ENCODE data around the gene VWCE.

The VWCE gene

DNA sequence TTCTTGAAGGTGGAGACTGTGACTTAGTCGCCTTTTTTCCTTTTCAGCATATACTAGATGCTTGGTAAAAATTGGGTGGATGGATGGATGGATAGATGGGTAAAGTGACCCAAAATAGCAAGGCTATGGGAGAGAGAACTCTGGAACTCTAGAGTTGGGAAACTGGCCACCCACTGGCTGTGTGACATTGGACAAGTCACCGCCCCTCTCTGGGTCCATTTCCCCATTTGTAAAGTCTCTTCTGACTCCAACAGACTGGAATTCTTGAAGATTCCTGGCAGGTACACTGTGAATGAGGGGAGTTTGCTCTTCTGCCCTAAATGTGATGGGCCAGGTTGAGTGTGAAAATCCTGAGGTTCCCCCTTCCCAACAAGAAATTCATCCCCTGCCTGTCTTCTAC, 45.9 kb upstream of the VWCE start:
- TF ChIP-seq ESRRG (CRISPR knock-in tag; IDR thresholded peaks at IDR 0.05) (no peak), SNAI2 (CRISPR knock-in tag; IDR thresholded peaks at IDR 0.05) (no peak), TOX (CRISPR knock-in tag; IDR thresholded peaks at IDR 0.05; ENCODE audit: borderline replicate concordance) (no peak), TCF4 (CRISPR knock-in tag; IDR thresholded peaks at IDR 0.05; ENCODE audit: borderline replicate concordance) (no peak), CSDC2 (CRISPR knock-in tag; IDR thresholded peaks at IDR 0.05) (no peak), ZNF565 (CRISPR knock-in tag; conservative IDR thresholded peaks at IDR 0.05; ENCODE audit: low read depth) (no peak), GLIS3 (CRISPR knock-in tag; IDR thresholded peaks at IDR 0.05) (no peak), PPARA (CRISPR knock-in tag; IDR thresholded peaks at IDR 0.05; ENCODE audit: borderline replicate concordance) (no peak), ZNF70 (CRISPR knock-in tag; IDR thresholded peaks at IDR 0.05) (no peak), ZC3H10 (CRISPR knock-in tag; IDR thresholded peaks at IDR 0.05) (no peak)
- TF ChIP-seq, protein P1, sequence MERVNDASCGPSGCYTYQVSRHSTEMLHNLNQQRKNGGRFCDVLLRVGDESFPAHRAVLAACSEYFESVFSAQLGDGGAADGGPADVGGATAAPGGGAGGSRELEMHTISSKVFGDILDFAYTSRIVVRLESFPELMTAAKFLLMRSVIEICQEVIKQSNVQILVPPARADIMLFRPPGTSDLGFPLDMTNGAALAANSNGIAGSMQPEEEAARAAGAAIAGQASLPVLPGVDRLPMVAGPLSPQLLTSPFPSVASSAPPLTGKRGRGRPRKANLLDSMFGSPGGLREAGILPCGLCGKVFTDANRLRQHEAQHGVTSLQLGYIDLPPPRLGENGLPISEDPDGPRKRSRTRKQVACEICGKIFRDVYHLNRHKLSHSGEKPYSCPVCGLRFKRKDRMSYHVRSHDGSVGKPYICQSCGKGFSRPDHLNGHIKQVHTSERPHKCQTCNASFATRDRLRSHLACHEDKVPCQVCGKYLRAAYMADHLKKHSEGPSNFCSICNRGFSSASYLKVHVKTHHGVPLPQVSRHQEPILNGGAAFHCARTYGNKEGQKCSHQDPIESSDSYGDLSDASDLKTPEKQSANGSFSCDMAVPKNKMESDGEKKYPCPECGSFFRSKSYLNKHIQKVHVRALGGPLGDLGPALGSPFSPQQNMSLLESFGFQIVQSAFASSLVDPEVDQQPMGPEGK (CRISPR knock-in tag; IDR thresholded peaks at IDR 0.05; ENCODE audit: borderline replicate concordance), result no peak
- TF ChIP-seq, protein P2, sequence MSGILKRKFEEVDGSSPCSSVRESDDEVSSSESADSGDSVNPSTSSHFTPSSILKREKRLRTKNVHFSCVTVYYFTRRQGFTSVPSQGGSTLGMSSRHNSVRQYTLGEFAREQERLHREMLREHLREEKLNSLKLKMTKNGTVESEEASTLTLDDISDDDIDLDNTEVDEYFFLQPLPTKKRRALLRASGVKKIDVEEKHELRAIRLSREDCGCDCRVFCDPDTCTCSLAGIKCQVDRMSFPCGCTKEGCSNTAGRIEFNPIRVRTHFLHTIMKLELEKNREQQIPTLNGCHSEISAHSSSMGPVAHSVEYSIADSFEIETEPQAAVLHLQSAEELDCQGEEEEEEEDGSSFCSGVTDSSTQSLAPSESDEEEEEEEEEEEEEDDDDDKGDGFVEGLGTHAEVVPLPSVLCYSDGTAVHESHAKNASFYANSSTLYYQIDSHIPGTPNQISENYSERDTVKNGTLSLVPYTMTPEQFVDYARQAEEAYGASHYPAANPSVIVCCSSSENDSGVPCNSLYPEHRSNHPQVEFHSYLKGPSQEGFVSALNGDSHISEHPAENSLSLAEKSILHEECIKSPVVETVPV (CRISPR knock-in tag; IDR thresholded peaks at IDR 0.05), result no peak
- TF ChIP-seq, protein P3, sequence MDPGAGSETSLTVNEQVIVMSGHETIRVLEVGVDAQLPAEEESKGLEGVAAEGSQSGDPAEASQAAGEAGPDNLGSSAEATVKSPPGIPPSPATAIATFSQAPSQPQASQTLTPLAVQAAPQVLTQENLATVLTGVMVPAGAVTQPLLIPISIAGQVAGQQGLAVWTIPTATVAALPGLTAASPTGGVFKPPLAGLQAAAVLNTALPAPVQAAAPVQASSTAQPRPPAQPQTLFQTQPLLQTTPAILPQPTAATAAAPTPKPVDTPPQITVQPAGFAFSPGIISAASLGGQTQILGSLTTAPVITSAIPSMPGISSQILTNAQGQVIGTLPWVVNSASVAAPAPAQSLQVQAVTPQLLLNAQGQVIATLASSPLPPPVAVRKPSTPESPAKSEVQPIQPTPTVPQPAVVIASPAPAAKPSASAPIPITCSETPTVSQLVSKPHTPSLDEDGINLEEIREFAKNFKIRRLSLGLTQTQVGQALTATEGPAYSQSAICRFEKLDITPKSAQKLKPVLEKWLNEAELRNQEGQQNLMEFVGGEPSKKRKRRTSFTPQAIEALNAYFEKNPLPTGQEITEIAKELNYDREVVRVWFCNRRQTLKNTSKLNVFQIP (CRISPR knock-in tag; IDR thresholded peaks at IDR 0.05; ENCODE audit: borderline replicate concordance, low read depth), result no peak
- TF ChIP-seq, protein P4, sequence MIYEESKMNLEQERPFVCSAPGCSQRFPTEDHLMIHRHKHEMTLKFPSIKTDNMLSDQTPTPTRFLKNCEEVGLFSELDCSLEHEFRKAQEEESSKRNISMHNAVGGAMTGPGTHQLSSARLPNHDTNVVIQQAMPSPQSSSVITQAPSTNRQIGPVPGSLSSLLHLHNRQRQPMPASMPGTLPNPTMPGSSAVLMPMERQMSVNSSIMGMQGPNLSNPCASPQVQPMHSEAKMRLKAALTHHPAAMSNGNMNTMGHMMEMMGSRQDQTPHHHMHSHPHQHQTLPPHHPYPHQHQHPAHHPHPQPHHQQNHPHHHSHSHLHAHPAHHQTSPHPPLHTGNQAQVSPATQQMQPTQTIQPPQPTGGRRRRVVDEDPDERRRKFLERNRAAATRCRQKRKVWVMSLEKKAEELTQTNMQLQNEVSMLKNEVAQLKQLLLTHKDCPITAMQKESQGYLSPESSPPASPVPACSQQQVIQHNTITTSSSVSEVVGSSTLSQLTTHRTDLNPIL (CRISPR knock-in tag; IDR thresholded peaks at IDR 0.05; ENCODE audit: low read depth), result no peak
- no peak for ATAC-seq

DNA sequence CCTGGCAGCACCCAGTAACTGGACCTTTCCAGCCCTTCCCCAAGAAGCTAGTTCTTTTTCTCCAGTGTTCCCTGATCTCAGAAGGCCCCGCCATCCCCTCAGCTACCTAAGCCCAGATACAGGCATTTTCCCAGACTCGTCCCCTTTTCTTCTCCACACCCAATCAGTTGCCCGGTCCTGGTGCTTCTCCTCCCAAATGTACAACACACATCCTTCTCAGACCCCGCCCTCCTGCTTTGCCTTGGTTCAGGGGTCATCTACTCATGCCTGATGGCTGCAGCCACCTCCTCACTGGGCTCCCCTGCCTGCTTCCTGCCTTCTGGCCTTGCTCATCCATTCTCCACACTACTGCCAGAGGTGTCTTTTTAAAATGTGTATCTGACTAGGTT, 44.4 kb upstream of the VWCE start:
- TF ChIP-seq TOX (CRISPR knock-in tag; IDR thresholded peaks at IDR 0.05; ENCODE audit: borderline replicate concordance), result no peak
- TF ChIP-seq, protein P5, sequence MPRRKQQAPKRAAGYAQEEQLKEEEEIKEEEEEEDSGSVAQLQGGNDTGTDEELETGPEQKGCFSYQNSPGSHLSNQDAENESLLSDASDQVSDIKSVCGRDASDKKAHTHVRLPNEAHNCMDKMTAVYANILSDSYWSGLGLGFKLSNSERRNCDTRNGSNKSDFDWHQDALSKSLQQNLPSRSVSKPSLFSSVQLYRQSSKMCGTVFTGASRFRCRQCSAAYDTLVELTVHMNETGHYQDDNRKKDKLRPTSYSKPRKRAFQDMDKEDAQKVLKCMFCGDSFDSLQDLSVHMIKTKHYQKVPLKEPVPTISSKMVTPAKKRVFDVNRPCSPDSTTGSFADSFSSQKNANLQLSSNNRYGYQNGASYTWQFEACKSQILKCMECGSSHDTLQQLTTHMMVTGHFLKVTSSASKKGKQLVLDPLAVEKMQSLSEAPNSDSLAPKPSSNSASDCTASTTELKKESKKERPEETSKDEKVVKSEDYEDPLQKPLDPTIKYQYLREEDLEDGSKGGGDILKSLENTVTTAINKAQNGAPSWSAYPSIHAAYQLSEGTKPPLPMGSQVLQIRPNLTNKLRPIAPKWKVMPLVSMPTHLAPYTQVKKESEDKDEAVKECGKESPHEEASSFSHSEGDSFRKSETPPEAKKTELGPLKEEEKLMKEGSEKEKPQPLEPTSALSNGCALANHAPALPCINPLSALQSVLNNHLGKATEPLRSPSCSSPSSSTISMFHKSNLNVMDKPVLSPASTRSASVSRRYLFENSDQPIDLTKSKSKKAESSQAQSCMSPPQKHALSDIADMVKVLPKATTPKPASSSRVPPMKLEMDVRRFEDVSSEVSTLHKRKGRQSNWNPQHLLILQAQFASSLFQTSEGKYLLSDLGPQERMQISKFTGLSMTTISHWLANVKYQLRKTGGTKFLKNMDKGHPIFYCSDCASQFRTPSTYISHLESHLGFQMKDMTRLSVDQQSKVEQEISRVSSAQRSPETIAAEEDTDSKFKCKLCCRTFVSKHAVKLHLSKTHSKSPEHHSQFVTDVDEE (CRISPR knock-in tag; IDR thresholded peaks at IDR 0.05), result no peak
- no peak for TF ChIP-seq ZC3H10 (CRISPR knock-in tag; IDR thresholded peaks at IDR 0.05)
- no peak for TF ChIP-seq ISL1 (CRISPR knock-in tag; IDR thresholded peaks at IDR 0.05)
- TF ChIP-seq PPARA (CRISPR knock-in tag; IDR thresholded peaks at IDR 0.05; ENCODE audit: borderline replicate concordance), result no peak
- no peak for TF ChIP-seq ZFP3 (CRISPR knock-in tag; IDR thresholded peaks at IDR 0.05)
- TF ChIP-seq, protein P4 (CRISPR knock-in tag; IDR thresholded peaks at IDR 0.05; ENCODE audit: low read depth), result no peak
- TF ChIP-seq TCF4 (CRISPR knock-in tag; IDR thresholded peaks at IDR 0.05; ENCODE audit: borderline replicate concordance), result no peak
- no peak for TF ChIP-seq GLIS3 (CRISPR knock-in tag; IDR thresholded peaks at IDR 0.05)
- no peak for TF ChIP-seq ZFP30 (CRISPR knock-in tag; IDR thresholded peaks at IDR 0.05)
- no peak for ATAC-seq

DNA sequence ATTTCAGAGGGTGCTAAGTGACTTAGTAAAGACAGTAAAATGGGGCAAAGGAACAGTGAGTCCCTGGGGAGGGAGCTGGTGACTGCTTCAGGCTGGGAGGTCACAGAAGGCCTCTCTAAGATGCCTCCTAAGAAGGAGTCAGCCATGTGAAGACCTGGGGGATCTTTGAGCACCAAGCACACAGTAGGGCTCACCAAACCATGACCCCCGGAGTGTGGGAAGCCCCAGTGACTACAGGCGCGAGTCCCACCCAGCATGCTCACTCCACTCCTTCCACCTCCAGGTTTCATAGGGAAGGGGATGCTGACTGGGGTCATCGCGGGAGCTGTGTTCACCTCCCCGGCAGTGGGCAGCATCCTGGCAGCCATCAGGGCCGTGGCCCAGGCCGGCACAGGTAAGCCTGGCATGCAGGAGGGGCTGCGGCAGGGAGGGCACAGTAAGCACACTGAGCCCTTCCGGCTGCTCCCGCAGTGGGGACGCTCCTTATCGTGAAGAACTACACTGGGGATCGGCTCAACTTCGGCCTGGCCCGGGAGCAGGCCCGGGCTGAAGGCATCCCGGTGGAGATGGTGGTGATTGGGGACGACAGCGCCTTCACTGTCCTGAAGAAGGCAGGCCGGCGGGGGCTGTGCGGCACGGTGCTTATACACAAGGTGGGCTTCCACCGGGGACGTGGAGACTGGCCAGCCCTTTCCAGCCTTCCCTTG, 43.8 kb upstream of the VWCE start:
- ATAC-seq, result no peak
- TF ChIP-seq, protein P5 (CRISPR knock-in tag; IDR thresholded peaks at IDR 0.05), result no peak
- TF ChIP-seq RARB (CRISPR knock-in tag; IDR thresholded peaks at IDR 0.05), result no peak
